Measurements from ENCODE around the gene ERN1.

ERN1 gene

DNA sequence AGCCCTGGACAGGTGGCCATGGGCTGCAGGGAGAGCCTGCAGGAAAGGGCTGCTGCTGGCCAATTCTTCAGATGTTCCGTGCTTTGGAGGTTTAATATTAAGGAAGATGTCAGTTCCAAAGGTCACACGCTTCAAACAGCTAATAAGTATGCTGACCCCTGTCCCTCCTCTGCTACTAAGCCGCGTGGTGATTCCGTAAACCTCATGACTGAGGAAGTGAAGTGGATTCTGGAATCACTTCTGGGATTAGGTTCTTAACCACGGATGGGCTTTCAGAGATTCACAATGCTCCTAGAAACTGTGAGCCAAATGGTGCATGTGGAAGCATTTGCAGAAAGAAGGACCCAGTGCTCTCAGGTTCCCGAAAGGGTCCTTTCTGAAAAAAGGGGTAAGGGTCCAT is 28.5 kb upstream of the ERN1 start:
- DNase-seq (ENCODE audit: low read depth) = no peak
- H3K4me3 ChIP-seq (ENCODE audit: control insufficient read depth, low read depth, low read length) = no peak overlapping the region
- TF ChIP-seq, protein P1, sequence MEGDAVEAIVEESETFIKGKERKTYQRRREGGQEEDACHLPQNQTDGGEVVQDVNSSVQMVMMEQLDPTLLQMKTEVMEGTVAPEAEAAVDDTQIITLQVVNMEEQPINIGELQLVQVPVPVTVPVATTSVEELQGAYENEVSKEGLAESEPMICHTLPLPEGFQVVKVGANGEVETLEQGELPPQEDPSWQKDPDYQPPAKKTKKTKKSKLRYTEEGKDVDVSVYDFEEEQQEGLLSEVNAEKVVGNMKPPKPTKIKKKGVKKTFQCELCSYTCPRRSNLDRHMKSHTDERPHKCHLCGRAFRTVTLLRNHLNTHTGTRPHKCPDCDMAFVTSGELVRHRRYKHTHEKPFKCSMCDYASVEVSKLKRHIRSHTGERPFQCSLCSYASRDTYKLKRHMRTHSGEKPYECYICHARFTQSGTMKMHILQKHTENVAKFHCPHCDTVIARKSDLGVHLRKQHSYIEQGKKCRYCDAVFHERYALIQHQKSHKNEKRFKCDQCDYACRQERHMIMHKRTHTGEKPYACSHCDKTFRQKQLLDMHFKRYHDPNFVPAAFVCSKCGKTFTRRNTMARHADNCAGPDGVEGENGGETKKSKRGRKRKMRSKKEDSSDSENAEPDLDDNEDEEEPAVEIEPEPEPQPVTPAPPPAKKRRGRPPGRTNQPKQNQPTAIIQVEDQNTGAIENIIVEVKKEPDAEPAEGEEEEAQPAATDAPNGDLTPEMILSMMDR (IDR thresholded peaks at IDR 0.05; ENCODE audit: control insufficient read depth, insufficient read depth, low read depth, low read length, missing control alignments) = no peak

DNA sequence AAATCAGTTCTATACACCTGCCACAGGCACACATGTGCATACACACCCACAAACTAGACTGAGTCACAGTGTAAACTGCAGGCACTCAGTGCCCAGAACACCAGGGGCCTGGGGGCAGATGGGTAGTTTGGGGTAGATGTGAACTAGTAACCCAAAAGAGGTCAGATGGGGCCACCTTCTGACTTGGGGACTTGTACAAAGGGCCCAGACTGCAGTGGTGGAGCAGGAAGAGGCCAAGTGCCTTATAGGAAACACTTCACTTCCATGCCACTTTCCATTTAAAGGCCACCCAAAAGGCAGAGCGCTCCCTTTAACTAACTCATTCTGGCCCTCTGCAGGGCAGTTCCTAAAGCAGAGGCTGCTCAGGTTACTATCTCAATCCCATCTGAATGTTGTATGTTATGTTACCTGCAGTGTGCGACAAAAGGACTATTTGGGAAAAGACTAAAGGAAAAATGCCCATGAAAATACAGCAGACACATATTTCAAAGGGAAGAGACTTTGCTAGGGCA is 27.8 kb upstream of the ERN1 start:
- DNase-seq (ENCODE audit: low read depth) = no peak
- TF ChIP-seq, protein P1 (IDR thresholded peaks at IDR 0.05; ENCODE audit: control insufficient read depth, insufficient read depth, low read depth, low read length, missing control alignments) = no peak
- H3K4me3 ChIP-seq (ENCODE audit: control insufficient read depth, low read depth, low read length) = no peak overlapping the region

DNA sequence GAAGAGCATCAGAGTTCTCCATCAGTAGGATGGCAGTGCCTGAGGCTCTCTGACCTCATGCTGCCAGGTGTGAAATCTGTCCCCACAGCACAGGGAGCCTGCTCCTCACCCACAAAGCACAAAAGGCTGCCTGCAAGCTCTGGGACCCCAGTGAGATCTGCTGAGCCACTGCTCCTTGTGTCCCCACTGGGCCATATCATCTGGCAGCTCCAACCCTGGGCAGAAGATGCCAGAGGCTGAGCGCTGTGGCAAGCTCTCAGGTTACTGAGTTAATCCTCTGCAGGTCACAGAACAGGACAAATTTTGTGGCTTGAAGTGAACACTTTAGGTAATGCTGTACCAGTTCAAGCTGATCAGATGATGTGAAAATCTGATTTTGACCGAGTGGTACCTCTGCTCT is 26.7 kb upstream of the ERN1 start:
- no peak overlapping the region for H3K4me3 ChIP-seq (ENCODE audit: control insufficient read depth, low read depth, low read length)
- TF ChIP-seq, protein P1 (IDR thresholded peaks at IDR 0.05; ENCODE audit: control insufficient read depth, insufficient read depth, low read depth, low read length, missing control alignments) = no peak
- no peak for DNase-seq (ENCODE audit: low read depth)

DNA sequence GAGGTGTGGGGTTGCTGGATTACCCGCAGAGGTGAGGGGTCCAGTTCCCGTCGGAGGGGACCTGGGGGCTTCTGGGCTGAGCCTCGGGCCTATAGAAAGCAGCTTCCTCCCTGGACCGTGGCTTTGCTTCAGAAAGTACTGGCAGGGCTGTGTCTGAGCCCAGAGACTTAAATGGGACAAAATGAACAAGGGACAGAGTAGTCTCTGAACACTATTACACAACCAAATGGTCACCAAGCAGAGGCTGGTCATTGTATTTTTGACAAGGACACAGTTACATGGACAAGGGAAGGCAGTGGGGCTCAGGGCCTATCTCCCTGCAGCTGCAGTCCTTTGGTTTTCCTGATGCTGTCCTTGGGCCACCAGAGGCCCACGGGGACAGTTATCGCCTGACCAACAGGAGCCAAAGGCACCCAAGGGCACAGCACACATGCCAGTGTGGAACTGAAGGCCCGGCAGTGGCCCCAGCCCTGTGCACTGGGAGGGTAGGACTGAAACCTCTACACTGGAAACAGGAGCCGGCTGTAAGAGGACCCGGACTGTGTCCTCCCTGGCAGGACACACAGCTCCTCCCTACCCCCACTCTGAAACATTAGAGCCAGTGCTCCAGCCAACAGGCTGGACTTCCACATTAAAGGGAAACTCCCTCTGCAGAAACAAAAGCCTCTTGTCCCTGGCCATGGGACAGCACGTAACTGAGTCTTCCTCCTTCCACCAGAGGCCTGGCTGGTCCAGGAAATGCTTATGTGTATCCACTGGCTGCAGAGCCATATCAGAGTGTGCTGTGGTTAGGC is 26.0 kb upstream of the ERN1 start:
- no peak for DNase-seq (ENCODE audit: low read depth)

DNA sequence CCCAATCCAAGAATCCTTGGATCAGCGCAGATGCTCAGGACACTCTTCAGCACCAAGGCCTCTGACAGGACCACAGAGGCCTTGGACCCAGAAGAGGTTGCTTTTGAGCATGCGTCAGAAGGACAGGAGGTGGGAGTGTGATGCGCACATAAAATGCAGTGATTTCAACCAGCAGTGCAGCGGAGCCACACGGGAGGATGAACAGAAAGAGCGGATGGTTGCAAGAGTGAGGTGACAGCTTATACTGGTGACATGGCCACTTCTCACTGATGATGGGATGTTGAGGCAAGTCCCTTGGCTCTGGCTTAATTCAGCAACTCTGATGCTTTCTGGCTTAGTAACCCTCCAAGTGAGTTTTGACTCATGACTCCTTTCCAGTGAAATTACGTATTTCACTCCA is 25.2 kb upstream of the ERN1 start:
- DNase-seq (ENCODE audit: low read depth) = no peak
- no peak overlapping the region for H3K4me3 ChIP-seq (ENCODE audit: control insufficient read depth, low read depth, low read length)
- TF ChIP-seq, protein P1 (IDR thresholded peaks at IDR 0.05; ENCODE audit: control insufficient read depth, insufficient read depth, low read depth, low read length, missing control alignments) = no peak

More for the DNA sequence above, 26.0 kb upstream of the ERN1 start:
- H3K4me3 ChIP-seq (ENCODE audit: control insufficient read depth, low read depth, low read length) = no peak overlapping the region
- TF ChIP-seq, protein P1 (IDR thresholded peaks at IDR 0.05; ENCODE audit: control insufficient read depth, insufficient read depth, low read depth, low read length, missing control alignments) = no peak

DNA sequence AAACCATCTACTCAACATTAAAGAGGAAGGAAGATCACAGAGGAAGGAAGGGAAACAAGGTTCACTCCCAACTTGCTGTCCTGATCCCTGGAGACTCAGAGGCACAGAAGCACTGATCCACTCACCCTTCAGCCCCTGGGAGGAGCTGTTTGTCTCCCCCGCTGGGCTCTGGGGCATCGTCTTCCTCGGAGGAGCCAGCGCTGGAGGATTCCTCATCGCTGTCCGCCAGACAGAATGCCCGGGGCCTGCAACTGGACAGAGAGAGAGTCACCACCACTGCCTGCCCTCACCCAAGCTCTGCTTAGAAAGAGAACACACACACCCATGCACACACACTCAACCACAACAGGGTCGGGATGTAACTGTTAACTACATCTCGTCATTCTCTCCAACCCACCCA is 24.8 kb upstream of the ERN1 start:
- H3K4me3 ChIP-seq (ENCODE audit: control insufficient read depth, low read depth, low read length) = no peak overlapping the region
- DNase-seq (ENCODE audit: low read depth) = no peak
- TF ChIP-seq, protein P1 (IDR thresholded peaks at IDR 0.05; ENCODE audit: control insufficient read depth, insufficient read depth, low read depth, low read length, missing control alignments) = no peak
